ENCODE measurements around the gene PAPPA.

GRCh38 chr9:116422119-116422979, 268.8 kb downstream of the PAPPA start:
- TF ChIP-seq CTCF (conservative IDR thresholded peaks at IDR 0.05; ENCODE audit: low read length) (no peak), EZH2phosphoT487 (IDR thresholded peaks at IDR 0.05; ENCODE audit: borderline replicate concordance, low read depth, low read length) (no peak)
